ENCODE measurements around the gene TLR4. TPM values are rescaled to one million over a fixed set of nuclear protein-coding genes. Genes with fewer than 3 reads are reported as not detected.

Gene TLR4
- total RNA-seq, 2 experiments from 2014 or later, result not detected

DNA sequence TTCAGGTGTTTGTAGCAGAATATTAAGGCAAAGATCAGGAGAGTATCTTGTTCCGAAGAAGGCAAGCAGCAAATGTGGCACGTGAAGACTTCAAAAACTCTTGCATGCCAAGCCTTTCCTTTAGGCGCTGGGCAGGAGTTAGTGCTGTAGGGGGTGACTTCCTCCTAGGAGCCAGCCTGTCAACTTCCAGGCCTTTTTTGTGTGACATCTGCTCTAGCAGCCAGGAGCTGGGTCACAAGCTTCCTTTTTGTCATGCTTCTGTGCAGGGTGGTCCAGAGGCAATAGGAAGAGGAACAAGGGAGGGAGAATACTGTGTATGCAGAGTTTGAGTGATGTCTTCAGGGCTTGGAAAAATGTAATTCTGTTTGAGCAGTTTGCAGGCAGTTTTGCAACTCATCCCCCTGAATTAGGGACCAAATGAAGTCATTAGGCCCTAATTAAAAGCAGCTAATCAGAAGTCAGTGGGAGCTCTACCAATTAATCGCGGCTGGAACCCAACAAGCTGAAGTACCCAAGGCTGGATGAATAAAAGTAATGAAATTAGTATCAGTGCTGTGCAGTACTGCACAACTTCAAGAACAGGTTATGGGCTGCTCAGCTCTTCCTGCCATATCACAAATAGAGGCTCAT, 53.5 kb downstream of the TLR4 start:
- Mint-ChIP-seq H3K36me3 (ENCODE audit: low read depth) (no peaks in the 10 kb centered on the region), H3K27ac (no peak overlapping the region), H3K27me3 (peaks cover 9% of the 10 kb centered on the region), H3K4me3 (no peak overlapping the region), H3K4me1 (no peaks in the 10 kb centered on the region), H3K9me3 (ENCODE audit: low read depth) (no peaks in the 10 kb centered on the region)
- POLR2A ChIA-PET, result no interaction called here
- ATAC-seq (no peak), DNase-seq (no peak)
- CTCF ChIA-PET, result no interaction called here
- intact Hi-C loops (cut with DNase I, micrococcal nuclease), result no loop called here

DNA sequence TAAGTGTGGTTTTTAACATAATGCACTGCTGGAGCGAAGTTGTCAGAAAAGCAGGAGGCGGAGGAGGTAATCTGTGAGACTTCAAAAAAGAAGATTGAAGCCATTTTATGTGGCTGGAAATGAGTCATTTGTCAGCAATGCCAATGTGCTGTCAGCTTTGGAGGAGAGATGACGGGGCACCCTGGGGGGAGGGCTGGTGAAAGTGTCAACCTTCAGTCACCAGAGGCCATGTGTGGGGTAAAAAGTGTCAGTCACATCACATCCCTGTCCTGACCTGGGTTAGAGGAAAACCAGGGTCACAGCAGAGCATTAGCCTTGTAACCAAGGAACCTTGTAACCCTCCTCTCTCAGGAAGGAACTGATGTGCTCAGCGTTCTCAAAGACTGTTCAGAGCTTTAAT, 59.1 kb downstream of the TLR4 start:
- DNase-seq (peak; percentile 44), ATAC-seq (peak; percentile 57)
- Mint-ChIP-seq H3K36me3 (ENCODE audit: low read depth) (no peaks in the 10 kb centered on the region), H3K27me3 (peaks cover 23% of the 10 kb centered on the region), H3K4me1 (no peaks in the 10 kb centered on the region), H3K27ac (no peak overlapping the region), H3K9me3 (ENCODE audit: low read depth) (no peaks in the 10 kb centered on the region), H3K4me3 (no peak overlapping the region)
- ChIA-PET CTCF (no interaction called here), POLR2A (no interaction called here)
- intact Hi-C loops (cut with DNase I, micrococcal nuclease), result no loop called here

- no peaks in the 10 kb centered on the region for H3K4me1 Mint-ChIP-seq
- no peaks in the 10 kb centered on the region for H3K36me3 Mint-ChIP-seq (ENCODE audit: low read depth)
- DNase-seq (no peak), ATAC-seq (no peak)
- ChIA-PET POLR2A (no interaction called here), CTCF (no interaction called here)
- intact Hi-C loops (cut with DNase I, micrococcal nuclease), result no loop called here
- no peak overlapping the region for H3K4me3 Mint-ChIP-seq
- H3K27ac Mint-ChIP-seq, result no peak overlapping the region
- no peaks in the 10 kb centered on the region for H3K9me3 Mint-ChIP-seq (ENCODE audit: low read depth)
- H3K27me3 Mint-ChIP-seq, result peaks cover 28% of the 10 kb centered on the region
Observed at GRCh38 chr9:117768750-117769395, 64.7 kb downstream of the TLR4 start.

DNA sequence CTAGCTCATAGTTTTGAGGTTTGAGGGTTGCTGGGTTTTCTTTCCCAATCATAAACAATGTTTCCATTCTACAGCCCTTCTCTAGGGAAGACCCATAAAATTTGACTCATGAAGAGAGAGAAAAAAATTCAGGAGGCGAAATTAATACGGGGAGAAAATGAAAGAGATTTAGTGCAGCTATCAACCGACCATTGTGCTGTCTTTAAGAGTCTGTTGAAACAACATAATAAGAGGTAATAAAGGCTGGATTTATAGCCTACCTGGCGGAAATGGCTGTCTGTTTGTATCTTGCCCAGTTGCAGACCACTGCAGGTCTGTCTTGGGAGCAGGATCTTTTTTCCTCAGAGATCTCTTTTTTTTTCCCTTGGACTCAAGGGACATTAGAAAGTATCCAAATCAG, 66.9 kb downstream of the TLR4 start:
- ATAC-seq (no peak), DNase-seq (no peak)
- H3K36me3 Mint-ChIP-seq (ENCODE audit: low read depth), result no peaks in the 10 kb centered on the region
- H3K27me3 Mint-ChIP-seq, result peaks cover 28% of the 10 kb centered on the region
- no peaks in the 10 kb centered on the region for H3K4me1 Mint-ChIP-seq
- no peaks in the 10 kb centered on the region for H3K9me3 Mint-ChIP-seq (ENCODE audit: low read depth)
- ChIA-PET POLR2A (no interaction called here), CTCF (no interaction called here)
- no peak overlapping the region for H3K27ac Mint-ChIP-seq
- intact Hi-C loops (cut with DNase I, micrococcal nuclease), result no loop called here
- H3K4me3 Mint-ChIP-seq, result no peak overlapping the region

DNA sequence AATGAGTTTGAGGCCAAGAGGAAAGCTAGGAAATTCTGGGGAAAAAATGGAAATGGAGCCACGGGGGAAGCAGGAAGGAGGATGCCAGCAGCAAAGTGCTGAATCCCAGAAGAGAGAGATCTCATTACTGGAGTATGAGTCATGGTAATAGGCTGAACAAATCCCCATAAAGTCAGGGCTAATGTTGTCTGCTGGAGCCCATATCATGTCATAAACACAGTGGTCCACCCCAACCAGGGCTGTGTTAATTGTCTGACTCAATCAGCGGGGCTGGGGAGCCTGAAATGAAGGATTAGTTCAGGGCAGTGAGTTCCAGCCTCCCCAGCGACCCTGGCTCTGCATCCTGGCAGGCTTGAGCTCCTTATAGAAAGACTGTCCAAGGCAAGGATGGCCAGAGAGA, 68.8 kb downstream of the TLR4 start:
- DNase-seq (no peak), ATAC-seq (no peak)
- no peaks in the 10 kb centered on the region for H3K9me3 Mint-ChIP-seq (ENCODE audit: low read depth)
- CTCF ChIA-PET, result no interaction called here
- no peak overlapping the region for H3K27ac Mint-ChIP-seq
- POLR2A ChIA-PET, result no interaction called here
- intact Hi-C loops (cut with DNase I, micrococcal nuclease), result no loop called here
- H3K4me3 Mint-ChIP-seq, result no peak overlapping the region
- peaks cover 23% of the 10 kb centered on the region for H3K27me3 Mint-ChIP-seq
- H3K4me1 Mint-ChIP-seq, result no peaks in the 10 kb centered on the region
- H3K36me3 Mint-ChIP-seq (ENCODE audit: low read depth), result no peaks in the 10 kb centered on the region
